Stimulated activated CD4-positive, alpha-beta T cell treated with anti-CD3 and anti-CD28 coated beads, Interleukin-1b, Interleukin-23, amount 100 ng/mL, for 48 hours (primary cell): Measurements from ENCODE around the gene EFCAB11.

ENCODE experiments used
- DNase-seq: peaks from one replicate; pipeline ENCODE4 v3.0.0-alpha.2; 2020

Gene EFCAB11

DNA sequence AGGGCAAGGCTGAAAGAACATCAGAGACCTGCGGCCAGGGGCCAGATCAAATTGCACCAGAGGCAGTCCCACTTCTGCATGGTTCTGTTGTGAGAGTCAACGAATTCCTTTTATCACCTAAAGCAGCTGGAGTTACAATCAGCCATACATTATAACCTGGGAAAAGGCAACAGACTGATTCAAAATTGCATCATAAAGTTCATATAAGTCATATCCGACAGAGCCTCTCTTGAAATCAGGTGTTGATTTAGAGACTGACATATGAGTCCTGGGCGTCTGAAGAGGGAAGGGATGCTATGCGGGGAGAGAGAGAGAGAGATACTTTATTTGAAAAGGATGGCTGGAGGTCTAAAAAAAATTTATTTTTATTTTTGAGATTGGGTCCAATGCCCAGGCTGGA is 89.4 kb downstream of the EFCAB11 start:
- DNase-seq: no peak

DNA sequence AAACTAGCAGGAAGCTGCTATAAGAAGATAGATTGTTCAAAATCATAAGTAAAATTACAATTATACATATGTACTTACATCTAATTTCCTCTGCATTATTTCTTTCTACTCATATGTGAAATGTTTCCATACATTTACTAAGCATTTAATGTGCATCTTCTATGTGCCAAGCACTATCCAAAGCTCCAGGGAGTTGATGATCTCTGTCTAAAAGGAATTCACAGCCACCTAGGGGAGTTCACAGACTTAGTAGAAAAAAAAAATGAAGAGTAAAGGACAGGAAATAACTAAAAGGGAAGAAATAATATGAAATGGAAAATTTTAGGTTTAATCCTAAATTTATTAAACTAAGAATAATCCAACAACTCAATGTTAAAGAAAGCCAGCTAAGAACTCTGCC is 91.7 kb downstream of the EFCAB11 start:
- no peak for DNase-seq

DNA sequence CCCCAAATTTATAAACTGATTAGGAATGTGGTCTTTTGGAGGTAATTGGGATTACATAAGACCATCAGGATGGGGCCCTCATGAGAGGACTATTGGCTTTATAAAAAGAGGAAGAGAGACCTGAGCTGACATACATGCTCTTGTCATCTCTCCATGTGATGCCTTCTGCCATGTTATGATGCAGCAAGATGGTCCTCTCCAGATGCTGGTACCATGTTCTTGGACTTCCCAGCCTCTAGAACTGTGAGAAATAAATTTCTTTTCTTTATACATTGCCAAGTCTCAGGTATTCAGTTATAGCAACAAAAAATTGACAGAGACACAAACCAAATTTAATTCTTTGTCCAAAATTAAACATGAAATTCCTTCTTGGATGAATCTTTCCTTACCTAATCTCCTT is 92.9 kb downstream of the EFCAB11 start:
- DNase-seq: no peak

DNA sequence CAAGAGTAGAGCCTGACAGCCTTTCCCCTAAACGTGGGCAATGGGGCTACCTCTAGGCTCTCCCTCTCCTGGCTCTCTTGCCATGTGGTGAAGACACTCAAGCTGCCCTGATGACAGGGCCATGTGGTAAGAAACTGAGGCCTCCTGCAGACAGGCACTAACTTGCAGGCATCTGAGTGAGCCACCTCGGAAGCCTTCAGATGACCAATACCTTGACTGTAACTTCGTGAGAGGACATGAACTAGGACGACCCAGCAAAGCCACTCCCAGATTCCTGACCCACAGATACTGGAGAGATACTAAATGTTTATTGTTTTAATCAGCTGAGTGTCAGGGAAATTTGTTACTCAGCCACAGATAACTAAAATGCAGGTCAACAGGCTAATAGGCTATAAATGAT is 96.4 kb downstream of the EFCAB11 start:
- DNase-seq: no peak

DNA sequence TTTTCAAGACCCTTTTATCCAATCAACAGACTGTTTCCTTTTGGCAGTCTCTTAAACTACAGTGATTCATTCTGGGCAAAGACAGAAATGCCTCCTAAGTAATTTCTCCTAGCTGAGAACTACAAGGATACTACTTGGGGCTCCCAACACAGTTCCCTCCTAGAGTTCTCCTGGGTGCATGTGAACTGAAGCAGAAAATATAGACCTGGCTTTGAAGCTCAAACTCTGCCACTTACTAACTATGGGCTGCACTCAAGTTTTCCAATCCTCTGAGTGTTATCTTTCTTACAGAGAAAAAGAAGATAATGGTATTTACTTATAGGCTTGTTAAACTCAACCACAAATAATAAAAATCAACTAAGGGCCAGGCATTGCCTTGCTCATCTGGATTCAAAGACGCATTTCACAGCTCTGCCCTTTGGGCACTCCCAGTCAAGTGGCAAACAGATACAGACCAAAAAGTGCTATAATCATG is 97.6 kb downstream of the EFCAB11 start:
- DNase-seq: no peak

DNA sequence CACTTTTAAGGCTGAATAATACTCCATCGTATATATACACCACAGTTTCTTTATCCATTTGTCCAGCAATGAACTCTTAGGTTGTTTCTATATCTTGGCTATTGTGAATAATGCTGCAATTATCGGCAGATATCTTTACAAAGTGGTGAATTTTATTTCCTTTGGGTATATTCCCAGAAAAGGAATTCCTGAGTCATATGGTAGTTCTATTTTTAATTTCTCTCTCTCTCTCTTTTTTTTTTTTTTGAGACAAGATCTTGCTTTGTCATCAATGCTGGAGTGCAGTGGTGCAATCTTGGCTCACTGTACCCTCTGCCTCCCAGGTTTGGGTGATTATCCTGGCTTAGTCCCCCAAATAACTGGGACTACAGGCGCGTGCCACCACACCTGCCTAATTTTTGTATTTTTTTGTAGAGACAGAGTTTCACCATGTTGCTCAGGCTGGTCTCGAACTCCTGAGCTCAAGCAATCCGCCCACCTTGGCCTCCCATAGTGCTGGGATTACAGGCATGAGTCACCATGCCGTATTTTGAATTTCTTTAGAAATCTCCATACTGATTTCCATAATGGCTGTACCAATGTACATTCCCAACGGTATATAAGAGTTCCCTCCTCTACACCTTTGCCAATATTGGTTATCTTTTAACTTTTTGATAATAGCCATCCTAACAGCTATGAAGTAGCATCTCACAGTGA is 98.4 kb downstream of the EFCAB11 start:
- DNase-seq: no peak

DNA sequence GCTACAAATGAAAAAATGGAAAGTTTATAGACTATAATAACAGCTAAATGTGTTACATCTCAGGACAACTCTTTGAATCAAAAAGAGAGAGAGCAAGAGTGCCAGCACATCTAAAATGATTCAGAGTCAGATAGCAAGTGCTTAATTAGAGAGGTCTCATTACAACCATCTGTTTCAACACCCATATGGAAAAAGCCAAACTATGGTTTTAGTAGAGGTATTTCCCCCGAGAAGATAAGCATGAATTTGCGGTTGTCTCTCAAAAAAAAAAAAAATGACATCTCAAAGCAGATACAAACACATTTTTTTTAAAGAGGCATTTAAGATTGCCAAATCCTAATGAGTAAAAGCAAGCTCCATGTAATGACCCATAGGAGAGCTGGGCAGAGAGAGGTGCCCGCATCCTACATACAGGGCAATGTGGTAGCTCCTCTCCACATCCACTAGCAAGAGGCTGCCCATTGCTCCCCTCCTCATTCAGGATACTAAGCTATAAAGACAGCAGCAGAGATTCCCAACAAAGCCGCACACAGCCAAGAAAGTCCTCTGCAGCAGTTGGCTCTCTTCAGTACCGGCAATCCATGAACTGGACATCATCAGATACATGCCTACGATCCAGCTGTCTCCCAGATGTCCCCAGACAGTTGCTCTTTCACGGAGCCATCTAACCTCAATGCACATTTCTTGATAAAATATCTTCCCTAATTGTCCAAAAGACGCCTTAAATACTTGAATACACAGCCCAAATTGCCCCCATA is 100.4 kb downstream of the EFCAB11 start:
- DNase-seq: no peak

DNA sequence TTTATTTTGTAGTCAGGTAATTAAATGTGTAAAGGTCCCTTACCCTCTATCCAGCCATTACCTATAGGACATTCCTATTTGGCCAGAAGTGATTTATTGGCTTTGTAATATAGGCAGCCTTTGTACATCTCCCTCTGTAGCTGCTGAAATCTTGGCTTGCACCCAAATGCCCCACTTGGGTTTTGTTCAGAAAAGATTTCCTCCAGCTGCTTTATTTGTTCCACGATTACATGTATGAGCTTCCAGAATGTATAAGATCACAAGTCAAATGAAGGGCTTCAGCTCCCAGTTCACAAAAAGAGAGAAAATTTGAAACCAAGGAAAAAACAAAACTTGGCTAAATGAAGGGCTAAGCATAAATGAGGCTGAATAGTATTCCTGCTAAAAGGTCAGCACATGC is 103.4 kb downstream of the EFCAB11 start:
- no peak for DNase-seq

DNA sequence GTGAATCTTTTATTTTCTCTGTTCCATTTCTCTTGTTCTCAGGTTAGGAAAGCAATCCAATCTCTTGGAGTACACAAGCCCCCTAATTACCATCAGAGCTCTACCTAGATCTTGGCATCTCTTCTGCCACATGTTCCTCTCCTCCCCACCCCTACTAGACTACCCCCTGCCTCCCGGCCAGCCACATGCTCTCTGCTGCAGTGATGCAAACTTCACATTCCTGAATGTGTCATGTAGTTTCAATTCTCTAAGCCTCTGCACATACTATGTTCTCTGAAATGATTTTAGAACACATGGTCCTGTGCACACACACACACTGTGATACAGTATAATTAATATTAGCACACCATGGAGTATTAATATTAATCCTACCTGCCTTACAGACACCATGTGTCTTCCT is 104.6 kb downstream of the EFCAB11 start:
- DNase-seq: no peak

DNA sequence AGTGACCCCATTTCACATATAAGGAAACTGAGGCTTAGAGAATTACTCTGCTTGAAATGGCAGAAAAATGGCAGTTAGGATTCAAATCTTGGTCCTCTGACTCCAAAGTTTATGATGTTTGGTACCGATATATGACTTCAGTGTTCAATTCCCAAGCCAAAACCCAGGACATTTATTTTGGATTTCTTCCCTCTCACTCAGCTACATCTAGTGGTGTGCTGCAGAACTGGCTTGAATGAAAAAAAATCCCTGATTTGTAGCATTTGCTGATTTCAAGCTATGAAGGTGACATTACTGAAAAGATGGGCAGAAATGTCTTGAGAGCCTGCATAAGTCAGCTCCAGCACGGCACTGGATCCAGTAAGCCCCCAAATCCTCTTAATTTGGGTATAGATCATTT is 106.4 kb downstream of the EFCAB11 start:
- no peak for DNase-seq

DNA sequence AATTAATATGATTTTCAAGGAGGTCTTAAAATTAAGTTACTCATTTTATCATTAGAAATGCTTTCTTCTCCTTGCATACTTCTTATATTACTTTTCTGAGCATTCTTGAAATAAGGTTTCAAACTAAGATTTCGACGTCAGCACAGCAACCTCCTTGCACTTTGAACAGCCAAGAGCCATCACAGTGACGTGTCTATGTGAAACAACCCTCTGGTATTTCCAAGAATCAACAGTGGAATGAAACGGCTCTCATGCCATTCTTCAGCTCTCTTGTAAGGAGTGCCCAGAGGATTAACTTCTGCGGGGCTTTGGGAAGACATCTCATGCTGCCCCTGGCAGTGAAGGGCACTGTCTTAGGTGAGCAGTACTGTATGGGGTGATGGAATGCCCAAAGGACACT is 109.2 kb downstream of the EFCAB11 start:
- DNase-seq: no peak

DNA sequence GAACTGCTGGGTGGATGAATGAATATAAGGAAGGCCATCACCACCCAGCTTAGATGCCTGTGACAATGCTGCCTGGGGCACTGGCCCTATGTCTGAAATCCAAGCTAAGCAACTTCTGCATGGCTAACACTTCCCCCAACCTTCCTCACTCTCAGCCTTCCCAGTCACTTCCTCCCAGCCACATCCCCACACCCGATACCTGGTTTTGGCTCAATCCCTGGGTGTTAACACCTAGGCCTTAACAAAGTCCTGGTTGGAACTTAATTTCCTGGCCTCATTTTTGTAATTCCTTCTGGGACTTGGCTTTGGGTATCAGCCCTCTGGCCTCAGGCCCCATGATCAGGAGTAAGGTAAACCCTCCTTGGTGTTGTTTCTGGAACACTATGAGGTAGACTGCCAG is 110.0 kb downstream of the EFCAB11 start:
- no peak for DNase-seq

DNA sequence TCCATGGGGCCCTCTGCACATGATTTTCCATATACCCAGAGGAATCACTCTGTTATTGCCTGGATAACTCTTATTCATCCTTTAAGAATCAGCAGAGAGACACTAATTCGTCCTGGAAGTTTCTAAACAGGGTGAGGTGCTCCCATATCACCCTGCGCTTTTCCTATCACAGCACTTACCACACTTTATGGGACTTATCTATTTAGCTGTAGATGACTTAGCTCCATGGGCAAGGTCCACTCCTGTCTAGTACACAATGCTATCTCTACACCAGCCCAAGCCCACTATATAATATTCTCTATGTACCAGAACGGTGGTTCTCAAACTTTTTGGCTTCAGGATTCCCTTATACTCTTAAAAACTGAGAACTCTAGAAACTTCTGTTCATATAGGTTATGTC is 111.7 kb downstream of the EFCAB11 start:
- no peak for DNase-seq

DNA sequence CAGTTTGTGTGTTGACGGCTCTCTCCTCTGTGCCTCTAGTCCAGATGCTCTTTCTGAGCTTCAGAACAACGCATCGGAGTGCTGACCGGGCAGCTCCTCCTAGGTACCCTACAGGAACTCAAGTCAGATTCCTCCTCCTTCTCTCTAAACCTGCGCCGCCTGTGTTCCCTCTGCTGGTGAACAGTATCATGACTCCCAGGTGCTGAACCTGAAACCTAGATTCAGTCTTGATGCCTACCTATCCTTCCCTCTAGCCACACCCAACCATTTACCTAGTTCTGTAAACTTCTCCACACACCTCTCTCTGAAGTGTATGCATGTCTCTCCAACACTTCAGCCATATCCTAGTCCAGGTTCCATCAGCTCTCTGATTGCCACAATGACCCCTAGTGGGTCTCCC is 112.7 kb downstream of the EFCAB11 start:
- no peak for DNase-seq

DNA sequence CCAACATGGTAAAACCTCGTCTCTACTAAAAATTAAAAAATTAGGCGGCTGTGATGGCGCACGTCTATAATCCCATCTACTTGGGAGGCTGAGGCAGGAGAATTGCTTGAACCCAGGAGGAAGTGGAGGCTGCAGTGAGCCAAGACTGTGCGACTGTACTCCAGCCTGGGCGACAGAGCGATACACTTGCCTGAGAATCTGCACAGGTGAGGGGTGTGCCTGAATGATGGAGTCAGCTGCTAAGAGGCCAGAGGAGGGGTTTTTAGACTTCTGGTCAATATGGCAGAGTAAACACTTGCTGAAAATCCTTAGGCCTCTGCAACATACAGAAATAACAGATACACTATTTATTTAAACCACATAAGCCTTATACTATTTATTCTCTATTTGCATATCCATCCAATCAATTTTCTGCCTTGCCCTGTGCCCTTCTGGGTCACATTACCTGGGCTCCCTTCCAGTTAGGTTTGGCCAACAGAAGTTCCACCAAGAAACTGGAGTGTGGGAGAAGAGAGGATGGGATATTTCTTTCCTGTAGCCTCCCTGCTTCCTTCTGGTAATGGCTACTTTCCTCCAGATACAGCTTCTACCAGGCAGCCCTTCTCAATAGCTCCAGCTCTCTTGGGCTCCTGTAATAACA is 117.6 kb downstream of the EFCAB11 start:
- no peak for DNase-seq

DNA sequence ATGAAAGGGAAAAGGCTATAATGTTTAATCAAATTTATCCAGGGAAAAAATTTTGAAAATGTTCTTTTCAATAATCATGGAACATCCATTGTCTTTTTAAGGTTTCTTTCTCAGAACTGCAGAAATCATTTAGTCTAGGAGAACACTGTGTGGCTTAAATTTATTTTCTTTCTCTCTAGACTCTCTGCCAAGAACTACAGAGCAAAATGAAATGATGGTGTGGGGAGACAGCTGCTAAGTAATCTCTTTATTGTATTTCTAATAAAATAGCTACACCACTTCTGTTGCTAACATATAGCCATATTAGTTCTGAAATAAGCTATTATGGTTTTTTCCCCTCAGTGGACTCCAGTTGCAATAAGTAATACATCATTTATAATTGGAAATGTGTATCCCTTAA is 120.9 kb downstream of the EFCAB11 start:
- DNase-seq: no peak

DNA sequence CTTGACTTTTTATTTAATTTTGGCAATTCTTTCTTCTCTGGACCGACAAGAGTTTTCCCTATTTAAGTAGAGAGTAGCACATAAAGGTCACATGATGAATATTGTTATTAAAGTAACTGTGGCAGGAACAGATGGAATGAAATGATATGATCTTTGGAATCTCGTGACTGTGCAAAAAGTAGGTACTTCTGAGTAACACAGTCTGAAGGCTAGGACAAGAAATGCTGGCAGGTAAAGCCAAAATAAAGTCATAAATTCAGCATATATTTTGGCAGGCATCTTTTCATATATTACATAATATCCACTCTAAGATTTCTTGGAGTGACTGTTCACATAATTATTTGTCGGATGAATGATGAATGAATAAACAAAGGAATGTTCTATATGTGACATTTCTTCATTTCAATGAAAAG is 121.4 kb downstream of the EFCAB11 start:
- DNase-seq: no peak

DNA sequence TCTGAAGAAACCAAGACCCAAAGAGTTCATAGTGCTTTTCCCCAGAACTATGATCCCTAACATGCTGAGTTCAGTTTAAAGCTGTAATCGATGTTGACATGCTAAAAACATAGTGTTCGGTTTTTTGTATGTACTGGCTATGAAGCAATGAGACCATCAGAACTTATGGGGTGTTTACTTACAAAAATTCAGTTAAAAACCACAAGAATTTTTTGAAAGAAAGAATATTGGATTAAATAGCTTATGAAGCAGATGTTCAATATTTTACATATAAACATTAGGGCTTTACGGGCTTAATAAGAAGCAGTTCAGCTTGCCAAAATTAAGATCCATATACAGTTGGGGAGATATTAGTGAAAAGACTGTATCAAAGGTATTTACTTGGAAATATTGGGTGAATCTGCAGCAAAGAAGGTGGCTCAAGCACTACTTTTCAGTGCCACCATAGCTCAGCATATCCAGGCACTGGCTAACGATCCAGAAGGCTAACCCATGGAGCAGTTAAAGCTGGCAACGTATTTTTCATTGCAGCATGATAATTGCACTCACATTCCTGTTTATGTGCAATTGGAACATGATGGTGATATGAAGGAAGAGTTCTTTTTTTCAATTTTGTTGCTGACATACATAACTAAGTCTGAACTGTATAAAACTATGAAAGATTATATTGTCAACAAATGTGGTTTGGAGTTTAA is 125.9 kb downstream of the EFCAB11 start:
- DNase-seq: no peak

DNA sequence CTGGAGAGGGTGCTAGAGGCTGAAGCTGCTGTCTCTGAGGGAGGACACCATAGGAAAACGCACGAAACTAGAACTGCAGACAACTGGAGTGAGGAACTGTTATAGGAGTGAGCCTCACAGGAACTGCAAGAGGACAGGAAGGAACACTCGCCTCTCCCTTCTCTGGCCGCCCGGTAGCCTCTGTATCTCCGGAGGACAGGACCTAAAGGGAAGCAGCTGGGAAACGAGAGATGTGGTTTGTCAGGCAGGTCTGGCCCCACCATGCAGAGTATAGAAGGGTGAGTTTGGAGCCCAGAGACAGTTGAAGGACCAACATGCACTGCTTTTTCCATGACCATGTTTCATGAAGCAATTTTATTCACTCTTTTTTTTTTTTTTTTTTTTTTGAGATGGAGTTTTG is 127.3 kb downstream of the EFCAB11 start:
- DNase-seq: no peak

DNA sequence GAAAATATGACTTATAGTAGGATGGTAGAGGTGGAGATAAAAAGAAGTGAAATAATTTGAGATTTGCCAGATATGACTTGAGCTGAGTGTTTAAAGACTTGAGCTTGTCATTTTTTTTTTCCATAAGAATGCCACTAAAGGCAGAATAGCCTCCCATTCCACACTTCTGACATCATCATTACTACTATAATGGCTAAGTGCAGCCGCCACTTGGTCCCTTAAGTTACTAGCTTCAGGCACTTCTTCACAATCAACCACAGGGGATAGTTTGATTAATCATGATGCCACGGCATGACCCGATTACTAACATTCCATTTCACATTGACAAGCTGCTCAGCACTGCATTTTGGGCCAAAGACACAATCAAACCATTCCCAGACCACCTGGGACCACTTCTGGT is 127.9 kb downstream of the EFCAB11 start:
- DNase-seq: no peak

DNA sequence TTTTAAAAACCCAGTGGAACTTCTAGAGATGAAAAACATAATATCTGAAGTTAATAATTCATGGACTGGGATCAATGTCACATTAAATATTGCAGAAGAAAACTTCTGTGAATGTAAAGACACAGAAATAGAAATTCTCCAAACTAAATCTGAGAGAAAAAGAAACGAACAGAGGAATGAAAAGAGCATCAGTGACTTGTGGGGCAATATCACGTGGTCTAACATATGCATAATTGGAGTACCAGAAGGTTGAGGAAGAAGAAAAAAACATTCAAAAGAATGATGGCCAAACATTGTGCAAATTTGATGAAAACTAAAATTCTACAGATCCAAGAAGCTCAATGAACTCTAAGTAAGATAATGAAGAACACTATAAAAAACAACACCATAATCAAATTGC is 130.8 kb downstream of the EFCAB11 start:
- no peak for DNase-seq

DNA sequence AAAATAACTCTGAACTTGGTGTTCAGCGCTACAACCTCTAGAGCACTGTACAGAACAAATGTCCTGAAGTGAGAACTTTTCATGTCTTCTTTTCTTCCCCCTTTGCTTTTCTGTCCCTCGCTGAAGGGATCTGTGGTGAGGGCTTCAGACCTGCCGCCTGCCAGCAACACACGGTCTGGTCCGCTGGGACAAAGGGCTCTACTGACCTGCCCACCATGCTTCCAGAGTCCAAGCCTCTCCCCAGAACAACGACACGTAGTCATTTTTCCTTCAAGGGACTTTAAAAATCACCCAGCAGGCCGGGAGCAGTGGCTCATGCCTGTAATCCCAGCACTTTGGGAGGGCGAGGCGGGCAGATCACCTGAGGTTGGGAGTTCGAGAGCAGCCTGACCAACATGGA is 140.4 kb downstream of the EFCAB11 start:
- DNase-seq: no peak

DNA sequence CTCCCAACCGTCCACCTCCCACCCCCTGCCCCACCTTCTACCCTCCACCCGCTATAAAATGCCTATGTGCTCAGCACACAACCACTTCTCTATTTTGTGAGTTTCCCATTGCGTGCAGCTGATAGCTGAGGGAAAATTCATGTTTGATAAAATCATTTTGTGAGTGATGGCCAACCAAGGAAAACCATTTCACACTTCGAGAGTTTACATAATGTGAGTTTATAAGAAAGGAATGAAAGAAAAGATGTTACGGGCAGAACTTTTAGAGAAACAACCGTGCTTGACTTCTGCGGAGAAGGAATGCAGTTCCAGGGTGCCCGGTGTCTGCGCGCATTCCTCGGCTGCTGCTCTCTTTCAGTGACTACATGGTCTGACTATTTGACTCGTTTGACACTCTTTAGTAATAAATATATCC is 140.9 kb downstream of the EFCAB11 start:
- DNase-seq: no peak
